HEK293T (cell line): Measurements from ENCODE around the gene REXO1.

Source experiments
- CTCF ChIA-PET: fragments of 350-600 bp; formaldehyde crosslinking; extraction: SDS; loops from one replicate; lab custom pipeline; 2021; ENCODE audit warnings: antibody characterized with exemption, inconsistent platforms; lab: Yijun Ruan, JAX
- POLR2A ChIA-PET: fragments of 350-600 bp; formaldehyde crosslinking; extraction: SDS; loops from one replicate; lab custom pipeline; 2020; ENCODE audit warnings: antibody characterized with exemption, inconsistent platforms; lab: Yijun Ruan, JAX
- DNase-seq: peaks from one replicate; pipeline ENCODE4 v3.0.0; 2012; ENCODE audit warnings: mixed read lengths; ENCODE audit errors: extremely low spot score
- ARNT ChIP-seq: fragments of 450-650 bp; IDR thresholded peaks from 2 replicates; pipeline ENCODE4 v1.6.1; 2017; ENCODE audit warnings: mild to moderate bottlenecking
- BHLHE40 ChIP-seq: fragments of 450-650 bp; IDR thresholded peaks from 2 replicates; pipeline ENCODE4 v1.6.1; 2016; ENCODE audit warnings: mild to moderate bottlenecking, moderate library complexity, borderline replicate concordance
- CTBP1 ChIP-seq: fragments of 450-650 bp; IDR thresholded peaks from 2 replicates; pipeline ENCODE4 v1.6.1; 2016; ENCODE audit warnings: borderline replicate concordance
- ELF4 ChIP-seq: fragments of 450-650 bp; IDR thresholded peaks from 2 replicates; pipeline ENCODE4 v1.6.1; 2017; ENCODE audit warnings: antibody characterized with exemption
- FOXA1 ChIP-seq: fragments of 450-650 bp; IDR thresholded peaks from 2 replicates; pipeline ENCODE4 v1.6.1; 2016; ENCODE audit warnings: mild to moderate bottlenecking
- FOXK2 ChIP-seq: fragments of 450-650 bp; IDR thresholded peaks from 2 replicates; pipeline ENCODE4 v1.6.1; 2016; ENCODE audit warnings: mild to moderate bottlenecking
- FOXM1 ChIP-seq: fragments of 450-650 bp; IDR thresholded peaks from 2 replicates; pipeline ENCODE4 v1.6.1; 2017; ENCODE audit warnings: mild to moderate bottlenecking, borderline replicate concordance
- HDGF ChIP-seq: fragments of 450-650 bp; IDR thresholded peaks from 2 replicates; pipeline ENCODE4 v1.6.1; 2017; ENCODE audit warnings: antibody characterized with exemption, borderline replicate concordance
- L3MBTL2 ChIP-seq: fragments of 450-650 bp; conservative IDR thresholded peaks from 2 replicates; pipeline ENCODE4 v1.6.1; 2016; ENCODE audit warnings: mild to moderate bottlenecking
- LEF1 ChIP-seq: fragments of 450-650 bp; IDR thresholded peaks from 2 replicates; pipeline ENCODE4 v1.6.1; 2017; ENCODE audit warnings: mild to moderate bottlenecking, borderline replicate concordance
- NFRKB ChIP-seq: fragments of 450-650 bp; IDR thresholded peaks from 2 replicates; pipeline ENCODE4 v1.6.1; 2016; ENCODE audit warnings: mild to moderate bottlenecking, moderate library complexity
- PKNOX1 ChIP-seq: fragments of 450-650 bp; IDR thresholded peaks from 2 replicates; pipeline ENCODE4 v1.6.1; 2016
- SP1 ChIP-seq: fragments of 450-650 bp; IDR thresholded peaks from 2 replicates; pipeline ENCODE4 v1.6.1; 2017
- SUZ12 ChIP-seq: fragments of 450-650 bp; IDR thresholded peaks from 2 replicates; pipeline ENCODE4 v1.6.1; 2016; ENCODE audit warnings: mild to moderate bottlenecking
- TARDBP ChIP-seq: fragments of 450-650 bp; IDR thresholded peaks from 2 replicates; pipeline ENCODE4 v1.6.1; 2016
- ZNF384 ChIP-seq: fragments of 450-650 bp; IDR thresholded peaks from 2 replicates; pipeline ENCODE4 v1.6.1; 2016

The REXO1 gene

GRCh38 chr19:1874554-1875185, 26.4 kb upstream of the REXO1 start:
- no peak for TF ChIP-seq TARDBP
- peak; percentile 94 for TF ChIP-seq ZNF384
- TF ChIP-seq FOXM1, result no peak
- TF ChIP-seq SP1, result no peak
- TF ChIP-seq LEF1, result no peak
- TF ChIP-seq ELF4, result no peak
- TF ChIP-seq PKNOX1, result peak; percentile 63
- no peak for TF ChIP-seq CTBP1
- ChIA-PET CTCF (interaction anchor here (0.6 to 1.9 kb wide), 2 partner anchors 29 to 37 kb away, joined by 3 to 5 read pairs; no protein-coding TSS in a partner anchor), POLR2A (interaction anchor here (0.6 to 2.2 kb wide), 4 partner anchors 10 to 49 kb away, joined by 3 to 11 read pairs (median 6); no protein-coding TSS in a partner anchor)
- DNase-seq, result no peak

- no peak for DNase-seq
- TF ChIP-seq BHLHE40 (no peak), PKNOX1 (no peak), HDGF (no peak), TARDBP (no peak), LEF1 (no peak), ELF4 (no peak), SUZ12 (no peak), FOXK2 (no peak), FOXM1 (no peak), FOXA1 (no peak), ZNF384 (no peak)
- POLR2A ChIA-PET, result no interaction called here
- CTCF ChIA-PET, result no interaction called here
Measured at GRCh38 chr19:1873524-1874473, 25.5 kb upstream of the REXO1 start.

GRCh38 chr19:1872807-1873523, 24.7 kb upstream of the REXO1 start:
- no peak for TF ChIP-seq SUZ12
- no peak for TF ChIP-seq HDGF
- no peak for TF ChIP-seq ARNT
- no peak for TF ChIP-seq FOXM1
- TF ChIP-seq NFRKB, result no peak
- TF ChIP-seq TARDBP, result no peak
- TF ChIP-seq PKNOX1, result no peak
- no peak for TF ChIP-seq ZNF384
- ChIA-PET POLR2A (no interaction called here), CTCF (no interaction called here)
- no peak for DNase-seq

GRCh38 chr19:1871630-1872029, 23.3 kb upstream of the REXO1 start:
- DNase-seq, result no peak
- CTCF ChIA-PET, result no interaction called here
- POLR2A ChIA-PET, result no interaction called here
- TF ChIP-seq L3MBTL2 (no peak), SUZ12 (no peak), TARDBP (no peak), ZNF384 (no peak), ARNT (no peak), FOXM1 (no peak), CTBP1 (no peak), SP1 (no peak), FOXK2 (no peak), PKNOX1 (no peak), HDGF (no peak), LEF1 (no peak), FOXA1 (no peak), ELF4 (no peak), BHLHE40 (no peak), NFRKB (no peak)

- DNase-seq, result no peak
- TF ChIP-seq NFRKB (no peak), TARDBP (no peak), ZNF384 (no peak), L3MBTL2 (no peak), BHLHE40 (no peak), HDGF (no peak), FOXA1 (no peak), CTBP1 (no peak), ELF4 (no peak), ARNT (no peak), PKNOX1 (no peak), SUZ12 (no peak), LEF1 (no peak), FOXM1 (no peak)
- ChIA-PET CTCF (no interaction called here), POLR2A (interaction anchor here (0.7 kb wide), 1 partner anchor 258 kb away, joined by 3 read pairs; no protein-coding TSS in a partner anchor)
Measured at GRCh38 chr19:1871140-1871597, 22.9 kb upstream of the REXO1 start.
